A549 treated with CpdA at 1 μM for 4 hours (cell line): ENCODE measurements around the gene SMIM20. TPM values are rescaled to one million over a fixed set of nuclear protein-coding genes. Genes with fewer than 3 reads are reported as not detected.

ENCODE experiments used
- total RNA-seq: library from RNA; stranded (reverse); fragments of 200-300 nt; extraction: Qiagen RNA extraction; gene quantifications from 5 replicates; pipeline ENCODE4 v1.2.3, GENCODE V29; 2022; ENCODE audit warnings: low read depth

SMIM20 gene
- 26.2 to 28.1 TPM (median 27.0 TPM) in 5 replicates for total RNA-seq

GRCh38 chr4:25913851-25914669 is at the start of gene SMIM20:
SMIM20 (plus strand) TSS chr4:25914220; CDS start chr4:25914314, 94 bp downstream.

Other genes starting within 250 kb of the SMIM20 start
- 20.4 to 25.7 TPM (median 23.2 TPM) in 5 replicates for gene SEL1L3, start 51.2 kb upstream of the SMIM20 start, total RNA-seq